Prostate gland (tissue), 2 donors: Measurements from ENCODE around the gene FAM151A.

Experiments
- POLR2A ChIP-seq: fragments of 450-650 bp; IDR thresholded peaks from one replicate; pipeline ENCODE4 v1.6.1; 2016; ENCODE audit warnings: antibody characterized with exemption, mild to moderate bottlenecking
- POLR2AphosphoS5 ChIP-seq: sonication (generic); formaldehyde crosslinking; IDR thresholded peaks from one replicate; pipeline ENCODE4 v1.6.1; 2017; ENCODE audit warnings: antibody characterized with exemption
- TF ChIP-seq, protein P1 (sequence below), 4 experiments: fragments of 200-600 bp in 2 of 4; fragments of 450-650 bp in 2 of 4; sonication (generic) in 2 of 4; IDR thresholded peaks; 1 replicate in 3 of 4; 2 replicates in 1 of 4; pipeline ENCODE4 v1.5.1; 2016 to 2019; ENCODE audit warnings: antibody characterized with exemption in 4 of 4, mild to moderate bottlenecking in 2 of 4, moderate library complexity in 2 of 4

DNA sequence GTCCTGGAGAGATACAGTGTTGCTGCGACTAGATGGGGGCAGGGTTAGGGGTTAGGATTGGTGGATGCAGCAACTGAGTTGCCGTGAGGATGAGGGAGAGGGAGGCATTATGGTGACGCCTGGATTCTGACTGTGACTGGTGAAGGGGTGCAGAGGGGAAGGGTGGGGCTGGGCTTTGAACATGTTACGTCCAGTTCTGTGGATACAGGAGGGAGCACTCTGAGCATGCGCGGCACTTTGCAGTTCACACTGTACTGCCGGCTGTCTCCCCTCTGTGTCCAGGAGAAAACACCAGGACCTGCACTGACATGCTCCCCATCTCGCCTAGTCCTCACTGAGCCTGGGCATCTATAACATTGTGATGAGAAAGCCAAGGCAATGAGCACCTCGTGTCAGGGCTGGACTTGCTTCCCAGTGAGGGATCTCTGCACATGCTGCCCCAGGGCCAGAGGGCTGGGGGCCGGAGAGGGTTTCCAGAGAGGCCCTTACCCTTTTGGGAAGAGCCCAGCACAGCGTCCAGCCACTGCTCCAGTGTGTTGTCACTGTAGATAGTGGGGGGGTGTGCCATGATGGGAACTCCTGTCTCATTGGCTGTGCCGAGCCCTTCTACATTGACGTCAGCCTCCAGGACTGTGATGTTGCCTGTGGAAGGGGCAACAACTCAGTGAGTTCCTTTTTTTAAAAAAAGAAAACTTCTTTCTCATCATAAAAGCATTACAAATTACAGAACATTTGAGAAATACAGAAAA lies 7.6 kb downstream of the FAM151A start:
- TF ChIP-seq, protein P1, sequence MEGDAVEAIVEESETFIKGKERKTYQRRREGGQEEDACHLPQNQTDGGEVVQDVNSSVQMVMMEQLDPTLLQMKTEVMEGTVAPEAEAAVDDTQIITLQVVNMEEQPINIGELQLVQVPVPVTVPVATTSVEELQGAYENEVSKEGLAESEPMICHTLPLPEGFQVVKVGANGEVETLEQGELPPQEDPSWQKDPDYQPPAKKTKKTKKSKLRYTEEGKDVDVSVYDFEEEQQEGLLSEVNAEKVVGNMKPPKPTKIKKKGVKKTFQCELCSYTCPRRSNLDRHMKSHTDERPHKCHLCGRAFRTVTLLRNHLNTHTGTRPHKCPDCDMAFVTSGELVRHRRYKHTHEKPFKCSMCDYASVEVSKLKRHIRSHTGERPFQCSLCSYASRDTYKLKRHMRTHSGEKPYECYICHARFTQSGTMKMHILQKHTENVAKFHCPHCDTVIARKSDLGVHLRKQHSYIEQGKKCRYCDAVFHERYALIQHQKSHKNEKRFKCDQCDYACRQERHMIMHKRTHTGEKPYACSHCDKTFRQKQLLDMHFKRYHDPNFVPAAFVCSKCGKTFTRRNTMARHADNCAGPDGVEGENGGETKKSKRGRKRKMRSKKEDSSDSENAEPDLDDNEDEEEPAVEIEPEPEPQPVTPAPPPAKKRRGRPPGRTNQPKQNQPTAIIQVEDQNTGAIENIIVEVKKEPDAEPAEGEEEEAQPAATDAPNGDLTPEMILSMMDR (IDR thresholded peaks at IDR 0.05) = no peak
- TF ChIP-seq POLR2A (no peak), POLR2AphosphoS5 (peak; percentile 15)
